ENCODE data around the gene RILPL1. TPM values are rescaled to one million over a fixed set of nuclear protein-coding genes. Genes with fewer than 3 reads are reported as not detected.

RILPL1 gene
- total and polyA plus RNA-seq, 8 donors, result 2.7 to 42.3 (median 7.5) TPM

DNA sequence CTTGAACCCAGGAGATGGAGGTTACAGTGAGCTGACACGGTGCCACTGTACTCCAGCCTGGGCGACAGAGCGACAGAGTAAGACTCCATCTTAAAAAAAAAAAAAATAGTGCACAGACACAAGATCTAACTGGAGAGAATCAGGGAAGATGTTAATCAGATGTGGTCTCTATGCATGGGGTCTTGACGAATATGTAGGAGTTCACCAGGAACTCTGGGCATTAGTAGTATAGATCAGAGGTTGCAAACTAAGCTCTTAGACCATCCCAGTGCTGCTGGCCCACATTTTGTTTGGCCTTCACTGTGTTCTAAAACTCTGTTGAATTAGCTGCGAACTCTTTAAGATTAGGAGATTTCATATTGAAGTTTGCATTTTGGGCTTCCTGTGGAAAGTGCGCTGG is 43.9 kb downstream of the RILPL1 start:
- H3K27ac ChIP-seq, result no peak overlapping the region
- no peaks in the 10 kb centered on the region for H3K4me1 ChIP-seq
- H3K36me3 ChIP-seq, result peaks cover 0 to 6% (median 1%) of the 10 kb centered on the region in 4 donors
- DNase-seq, result no peak
- no peaks in the 10 kb centered on the region for H3K27me3 ChIP-seq
- TF ChIP-seq, protein P1, sequence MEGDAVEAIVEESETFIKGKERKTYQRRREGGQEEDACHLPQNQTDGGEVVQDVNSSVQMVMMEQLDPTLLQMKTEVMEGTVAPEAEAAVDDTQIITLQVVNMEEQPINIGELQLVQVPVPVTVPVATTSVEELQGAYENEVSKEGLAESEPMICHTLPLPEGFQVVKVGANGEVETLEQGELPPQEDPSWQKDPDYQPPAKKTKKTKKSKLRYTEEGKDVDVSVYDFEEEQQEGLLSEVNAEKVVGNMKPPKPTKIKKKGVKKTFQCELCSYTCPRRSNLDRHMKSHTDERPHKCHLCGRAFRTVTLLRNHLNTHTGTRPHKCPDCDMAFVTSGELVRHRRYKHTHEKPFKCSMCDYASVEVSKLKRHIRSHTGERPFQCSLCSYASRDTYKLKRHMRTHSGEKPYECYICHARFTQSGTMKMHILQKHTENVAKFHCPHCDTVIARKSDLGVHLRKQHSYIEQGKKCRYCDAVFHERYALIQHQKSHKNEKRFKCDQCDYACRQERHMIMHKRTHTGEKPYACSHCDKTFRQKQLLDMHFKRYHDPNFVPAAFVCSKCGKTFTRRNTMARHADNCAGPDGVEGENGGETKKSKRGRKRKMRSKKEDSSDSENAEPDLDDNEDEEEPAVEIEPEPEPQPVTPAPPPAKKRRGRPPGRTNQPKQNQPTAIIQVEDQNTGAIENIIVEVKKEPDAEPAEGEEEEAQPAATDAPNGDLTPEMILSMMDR (IDR thresholded peaks at IDR 0.05), result no peak
- no peak for TF ChIP-seq POLR2AphosphoS5 (IDR thresholded peaks at IDR 0.05)
- H3K9me3 ChIP-seq, result no peaks in the 10 kb centered on the region
- intact Hi-C loops (cut with DNase I; ENCODE audit: low total_unique reads), result no loop called here
- H3K4me3 ChIP-seq, result no peak overlapping the region
- WGBS, 5 donors, result 87 to 93% (median 91%) methylated on average over 6 of the region's 6 CpGs

DNA sequence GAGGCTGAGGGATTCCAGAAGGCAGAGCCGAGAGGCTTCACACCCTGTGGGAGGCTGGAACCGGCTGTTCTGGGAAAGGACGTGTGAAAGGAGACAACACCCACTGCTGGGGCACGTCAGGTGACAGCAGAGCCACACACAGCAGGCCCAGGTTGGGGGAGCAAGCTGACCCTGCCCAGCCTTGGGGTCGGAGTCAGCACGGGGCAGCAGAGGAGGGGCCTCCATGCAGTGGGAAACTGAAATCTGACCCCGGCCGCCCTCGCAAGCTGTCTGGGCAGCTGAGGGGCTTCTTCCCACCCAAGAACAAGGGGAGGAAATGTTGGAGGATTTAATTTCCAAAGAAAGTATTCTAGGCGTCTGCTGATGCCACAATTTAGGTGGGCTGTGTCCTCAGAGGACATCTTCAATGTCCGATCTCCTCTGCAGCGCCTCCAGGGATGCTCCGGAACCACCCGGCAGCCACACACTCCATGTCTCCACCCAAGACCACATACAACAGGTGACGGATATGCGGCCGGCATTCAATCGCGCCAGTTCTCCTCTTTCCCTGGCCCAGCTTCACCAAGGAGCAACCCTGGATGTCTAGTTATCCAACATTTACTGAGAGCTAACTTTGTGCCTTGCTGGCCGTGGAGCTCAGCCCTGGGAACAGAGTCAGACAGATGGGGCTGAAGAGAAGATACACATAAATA is 44.8 kb downstream of the RILPL1 start:
- TF ChIP-seq, protein P1 (IDR thresholded peaks at IDR 0.05), result no peak
- TF ChIP-seq EP300 (IDR thresholded peaks at IDR 0.05) (no peak), POLR2AphosphoS5 (IDR thresholded peaks at IDR 0.05) (no peak), POLR2A (IDR thresholded peaks at IDR 0.05) (no peak)

DNA sequence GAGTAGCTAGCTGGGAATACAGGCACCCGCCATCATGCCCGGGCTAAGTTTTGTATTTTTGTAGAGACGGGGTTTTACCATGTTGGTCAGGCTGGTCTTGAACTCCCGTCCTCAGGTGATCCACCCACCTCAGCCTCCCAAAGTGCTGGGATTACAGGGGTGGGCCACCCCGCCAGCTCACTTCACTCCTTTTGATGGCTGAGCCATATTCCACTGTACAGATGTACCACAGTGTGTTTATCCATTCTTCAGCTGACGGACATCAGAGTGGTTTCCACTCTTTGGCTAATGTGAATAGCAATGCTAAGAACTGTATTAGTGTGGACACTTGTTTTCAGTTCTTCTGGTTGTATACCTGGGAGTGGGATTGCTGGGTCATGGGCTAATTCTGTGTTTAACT is 46.1 kb downstream of the RILPL1 start:
- no peaks in the 10 kb centered on the region for H3K4me1 ChIP-seq
- whole genome bisulfite sequencing, 5 donors, result 91 to 100% (median 97%) methylated on average over 6 of the region's 6 CpGs
- TF ChIP-seq, protein P1 (IDR thresholded peaks at IDR 0.05), result no peak
- no peak for TF ChIP-seq POLR2AphosphoS5 (IDR thresholded peaks at IDR 0.05)
- TF ChIP-seq POLR2A (IDR thresholded peaks at IDR 0.05), result no peak
- TF ChIP-seq EP300 (IDR thresholded peaks at IDR 0.05), result no peak
- DNase-seq, result no peak
- H3K9me3 ChIP-seq, result no peaks in the 10 kb centered on the region
- H3K36me3 ChIP-seq, result peaks cover 0 to 19% (median 13%) of the 10 kb centered on the region in 4 donors
- no peak overlapping the region for H3K4me3 ChIP-seq
- H3K27me3 ChIP-seq, result no peaks in the 10 kb centered on the region
- intact Hi-C loops (cut with DNase I; ENCODE audit: low total_unique reads), result no loop called here
- H3K27ac ChIP-seq, result no peak overlapping the region

More for the DNA sequence above, 44.8 kb downstream of the RILPL1 start:
- Histone ChIP-seq H3K27ac (no peak overlapping the region), H3K36me3 (peaks cover 0 to 9% (median 7%) of the 10 kb centered on the region in 4 donors), H3K4me3 (no peak overlapping the region), H3K4me1 (no peaks in the 10 kb centered on the region), H3K9me3 (no peaks in the 10 kb centered on the region), H3K27me3 (no peaks in the 10 kb centered on the region)
- 75 to 85% (median 84%) methylated on average over 20 of the region's 20 CpGs for WGBS, 5 donors
- intact Hi-C loops (cut with DNase I; ENCODE audit: low total_unique reads), result no loop called here
- no peak for DNase-seq

DNA sequence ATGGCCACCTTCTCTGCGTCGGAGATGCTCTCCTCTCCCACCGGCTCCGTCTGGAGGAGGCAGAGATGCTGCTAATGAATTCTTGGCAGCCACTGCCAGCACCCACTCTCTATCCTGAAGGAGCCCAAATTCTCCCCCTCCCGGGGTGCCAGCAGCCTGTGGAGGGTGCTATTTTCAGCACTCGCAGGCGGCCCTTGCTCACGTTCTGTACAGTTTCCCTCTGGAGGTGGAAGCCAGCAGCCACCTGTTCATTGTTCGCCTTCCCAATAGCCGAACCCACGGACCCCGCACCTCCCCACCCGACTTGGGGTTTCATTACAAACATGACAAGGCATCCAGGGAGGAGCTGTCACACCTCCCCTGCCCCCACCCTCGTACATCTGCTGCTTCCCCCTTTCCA is 47.8 kb downstream of the RILPL1 start:
- H3K36me3 ChIP-seq, result peaks cover 0 to 29% (median 13%) of the 10 kb centered on the region in 4 donors
- no peak for DNase-seq
- no peaks in the 10 kb centered on the region for H3K27me3 ChIP-seq
- WGBS, 5 donors, result 73 to 87% (median 83%) methylated on average over 14 of the region's 14 CpGs
- no peak overlapping the region for H3K27ac ChIP-seq
- intact Hi-C loops (cut with DNase I; ENCODE audit: low total_unique reads), result no loop called here
- H3K4me3 ChIP-seq, result no peak overlapping the region
- TF ChIP-seq, protein P1 (IDR thresholded peaks at IDR 0.05), result no peak
- no peaks in the 10 kb centered on the region for H3K4me1 ChIP-seq
- H3K9me3 ChIP-seq, result no peaks in the 10 kb centered on the region
